GM23338 (cell line): ENCODE measurements around the gene LPCAT3. TPM values are rescaled to one million over a fixed set of nuclear protein-coding genes. Genes with fewer than 3 reads are reported as not detected.

Source experiments
- ATAC-seq: fragments of 200-7000 bp; cut with Tn5 transposase; 3 replicates; pipeline ENCODE4 v1.9.1; 2020
- DNase-seq: peaks from one replicate; pipeline ENCODE4 v3.0.0-alpha.2; 2015; ENCODE audit warnings: low spot score
- H2AFZ ChIP-seq: fragments of 200-600 bp; sonication (generic); 2 replicates; pipeline ENCODE4 v1.8.0; 2016; ENCODE audit warnings: antibody characterized with exemption, mild to moderate bottlenecking, moderate library complexity
- H3F3A ChIP-seq: fragments of 200-600 bp; sonication (generic); replicated peaks from 2 replicates; pipeline ENCODE4 v1.8.0; 2017; ENCODE audit warnings: antibody characterized with exemption, mixed run types, low read depth
- H3K27ac ChIP-seq: fragments of 200-600 bp; sonication (generic); 2 replicates; pipeline ENCODE4 v1.6.1; 2016; ENCODE audit warnings: low read depth
- H3K27me3 ChIP-seq: fragments of 200-600 bp; sonication (generic); 2 replicates; pipeline ENCODE4 v1.8.0; 2016; ENCODE audit warnings: mild to moderate bottlenecking, mixed run types, moderate library complexity; ENCODE audit not compliant: insufficient read depth
- H3K36me3 ChIP-seq: fragments of 200-600 bp; sonication (generic); 2 replicates; pipeline ENCODE4 v1.8.0; 2016; ENCODE audit warnings: mild to moderate bottlenecking; ENCODE audit not compliant: insufficient read depth
- H3K4me1 ChIP-seq: fragments of 200-600 bp; sonication (generic); 2 replicates; pipeline ENCODE4 v1.8.0; 2016; ENCODE audit warnings: mild to moderate bottlenecking, moderate library complexity; ENCODE audit not compliant: insufficient read depth
- H3K4me2 ChIP-seq: fragments of 200-600 bp; sonication (generic); 2 replicates; pipeline ENCODE4 v1.7.1; 2017; ENCODE audit warnings: mixed run types
- H3K4me3 ChIP-seq: fragments of 200-600 bp; sonication (generic); 2 replicates; pipeline ENCODE4 v1.6.1; 2016; ENCODE audit warnings: mixed run types
- H3K79me2 ChIP-seq: fragments of 200-600 bp; sonication (generic); replicated peaks from 2 replicates; pipeline ENCODE4 v1.8.0; 2017; ENCODE audit warnings: mild to moderate bottlenecking; ENCODE audit not compliant: insufficient read depth
- H3K9me2 ChIP-seq: fragments of 200-600 bp; sonication (generic); 2 replicates; pipeline ENCODE4 v1.8.0; 2017; ENCODE audit not compliant: insufficient read depth
- H4K20me1 ChIP-seq: fragments of 200-600 bp; sonication (generic); replicated peaks from 2 replicates; pipeline ENCODE4 v1.8.0; 2017; ENCODE audit warnings: mild to moderate bottlenecking; ENCODE audit not compliant: insufficient read depth
- H3K27ac Mint-ChIP-seq: 2 replicates; pipeline ENCODE4 v1.8.0; 2020; ENCODE audit warnings: inconsistent platforms, mild to moderate bottlenecking, moderate library complexity, mixed read lengths
- H3K27me3 Mint-ChIP-seq: 3 replicates; pipeline ENCODE4 v1.8.0; 2022; ENCODE audit warnings: low read depth, mild to moderate bottlenecking, moderate library complexity, mixed read lengths, inconsistent platforms; ENCODE audit not compliant: insufficient read depth, poor library complexity
- H3K36me3 Mint-ChIP-seq: 3 replicates; pipeline ENCODE4 v1.8.0; 2021; ENCODE audit warnings: low read depth, mild to moderate bottlenecking, inconsistent platforms, moderate library complexity, mixed read lengths
- H3K4me1 Mint-ChIP-seq: 3 replicates; pipeline ENCODE4 v1.8.0; 2020; ENCODE audit warnings: mild to moderate bottlenecking, inconsistent platforms, mixed read lengths
- H3K4me3 Mint-ChIP-seq: 3 replicates; pipeline ENCODE4 v1.8.0; 2021; ENCODE audit warnings: moderate library complexity, mild to moderate bottlenecking, inconsistent platforms, mixed read lengths
- H3K9me3 Mint-ChIP-seq: 3 replicates; pipeline ENCODE4 v1.8.0; 2020; ENCODE audit warnings: moderate library complexity, mild to moderate bottlenecking, inconsistent platforms, mixed read lengths
- CREB1 ChIP-seq: fragments of 250-450 bp; sonication (Bioruptor Pico); IDR thresholded peaks from 2 replicates; pipeline ENCODE4 v1.5.0; 2020; ENCODE audit warnings: low read depth, mild to moderate bottlenecking, moderate library complexity
- EZH2 ChIP-seq: fragments of 200-600 bp; sonication (generic); IDR thresholded peaks from one replicate; pipeline ENCODE4 v1.8.0; 2017; ENCODE audit warnings: antibody characterized with exemption, mild to moderate bottlenecking, low read depth; ENCODE audit not compliant: unreplicated experiment
- EZH2phosphoT487 ChIP-seq: fragments of 200-600 bp; sonication (generic); IDR thresholded peaks from one replicate; pipeline ENCODE4 v1.8.1; 2018; ENCODE audit warnings: antibody characterized with exemption; ENCODE audit not compliant: unreplicated experiment
- JUNB ChIP-seq: IDR thresholded peaks from one replicate; pipeline ENCODE4 v1.6.1; 2016; ENCODE audit warnings: antibody characterized with exemption; ENCODE audit not compliant: unreplicated experiment
- POLR2AphosphoS5 ChIP-seq: IDR thresholded peaks from 2 replicates; pipeline ENCODE4 v1.6.1; 2016; ENCODE audit warnings: antibody characterized with exemption, low read depth
- polyA plus RNA-seq: library from polyadenylated mRNA; unstranded; fragments of >200 nt; fragmentation: Nextera tagmentation; extraction: Ambion mirVana; gene quantifications from 2 replicates; pipeline ENCODE4 v1.2.1, GENCODE V29; 2016
- total RNA-seq: library from RNA; depleted of rRNA; stranded (reverse); fragments of >200 nt; shearing (Covaris generic); gene quantifications from 2 replicates; pipeline ENCODE4 v1.2.3, GENCODE V29; 2014
- TF ChIP-seq, protein P1 (sequence below): IDR thresholded peaks from one replicate; pipeline ENCODE4 v1.6.1; 2018; ENCODE audit warnings: antibody characterized with exemption; ENCODE audit not compliant: unreplicated experiment
- TF ChIP-seq, protein P2 (sequence below), 2 experiments: fragments of 200-600 bp in 1 of 2; sonication (generic) in 1 of 2; conservative IDR thresholded peaks; 2 replicates each; pipeline versions ENCODE4 v1.5.1 to v1.6.1; 2016 to 2017; ENCODE audit warnings: antibody characterized with exemption in 2 of 2, low read depth in 2 of 2, mild to moderate bottlenecking in 2 of 2, moderate library complexity in 1 of 2
- TF ChIP-seq, protein P3 (sequence below): fragments of 250-450 bp; sonication (Bioruptor Pico); IDR thresholded peaks from 2 replicates; pipeline ENCODE4 v1.5.0; 2020; ENCODE audit warnings: mild to moderate bottlenecking, moderate library complexity
- TF ChIP-seq, protein P4 (sequence below): IDR thresholded peaks from 2 replicates; pipeline ENCODE4 v1.6.1; 2016; ENCODE audit warnings: antibody characterized with exemption

Gene LPCAT3
- total and polyA plus RNA-seq, 2 experiments from 2014 or later: 21.4 to 51.5 TPM

DNA sequence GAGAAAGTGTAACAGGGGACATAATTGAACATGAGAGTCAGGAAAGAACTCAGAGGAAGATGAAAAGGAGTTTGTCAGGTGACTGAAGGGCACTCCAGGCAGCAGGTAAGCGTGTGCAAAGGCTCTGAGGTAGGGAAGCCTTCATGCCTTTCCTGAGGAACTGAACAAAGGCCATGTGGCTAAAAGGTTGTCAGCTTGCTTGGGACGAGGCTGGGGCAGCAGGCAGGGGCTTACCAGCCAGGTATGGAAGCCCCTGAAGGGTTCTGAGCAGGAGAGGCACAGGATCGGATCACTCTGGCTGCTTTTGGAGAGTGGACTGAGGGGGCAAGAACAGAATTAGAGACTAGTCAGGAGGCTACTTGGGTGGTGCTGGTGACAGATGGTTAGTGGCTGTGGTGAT, 5.2 kb downstream of the LPCAT3 start:
- H4K20me1 ChIP-seq: peaks cover 35% of the 10 kb centered on the region; the same call in 1 of the 2 replicates
- Mint-ChIP-seq H3K27me3 (no peaks in the 10 kb centered on the region), H3K4me3 (no peak overlapping the region), H3K4me1 (peaks cover 22% of the 10 kb centered on the region), H3K36me3 (peaks cover 3% of the 10 kb centered on the region; the same call in 1 of the 3 replicates), H3K9me3 (no peaks in the 10 kb centered on the region), H3K27ac (no peak overlapping the region)
- no peaks in the 10 kb centered on the region for H3F3A ChIP-seq
- ATAC-seq: no peak
- no peak overlapping the region for H3K4me2 ChIP-seq
- TF ChIP-seq, protein P1, sequence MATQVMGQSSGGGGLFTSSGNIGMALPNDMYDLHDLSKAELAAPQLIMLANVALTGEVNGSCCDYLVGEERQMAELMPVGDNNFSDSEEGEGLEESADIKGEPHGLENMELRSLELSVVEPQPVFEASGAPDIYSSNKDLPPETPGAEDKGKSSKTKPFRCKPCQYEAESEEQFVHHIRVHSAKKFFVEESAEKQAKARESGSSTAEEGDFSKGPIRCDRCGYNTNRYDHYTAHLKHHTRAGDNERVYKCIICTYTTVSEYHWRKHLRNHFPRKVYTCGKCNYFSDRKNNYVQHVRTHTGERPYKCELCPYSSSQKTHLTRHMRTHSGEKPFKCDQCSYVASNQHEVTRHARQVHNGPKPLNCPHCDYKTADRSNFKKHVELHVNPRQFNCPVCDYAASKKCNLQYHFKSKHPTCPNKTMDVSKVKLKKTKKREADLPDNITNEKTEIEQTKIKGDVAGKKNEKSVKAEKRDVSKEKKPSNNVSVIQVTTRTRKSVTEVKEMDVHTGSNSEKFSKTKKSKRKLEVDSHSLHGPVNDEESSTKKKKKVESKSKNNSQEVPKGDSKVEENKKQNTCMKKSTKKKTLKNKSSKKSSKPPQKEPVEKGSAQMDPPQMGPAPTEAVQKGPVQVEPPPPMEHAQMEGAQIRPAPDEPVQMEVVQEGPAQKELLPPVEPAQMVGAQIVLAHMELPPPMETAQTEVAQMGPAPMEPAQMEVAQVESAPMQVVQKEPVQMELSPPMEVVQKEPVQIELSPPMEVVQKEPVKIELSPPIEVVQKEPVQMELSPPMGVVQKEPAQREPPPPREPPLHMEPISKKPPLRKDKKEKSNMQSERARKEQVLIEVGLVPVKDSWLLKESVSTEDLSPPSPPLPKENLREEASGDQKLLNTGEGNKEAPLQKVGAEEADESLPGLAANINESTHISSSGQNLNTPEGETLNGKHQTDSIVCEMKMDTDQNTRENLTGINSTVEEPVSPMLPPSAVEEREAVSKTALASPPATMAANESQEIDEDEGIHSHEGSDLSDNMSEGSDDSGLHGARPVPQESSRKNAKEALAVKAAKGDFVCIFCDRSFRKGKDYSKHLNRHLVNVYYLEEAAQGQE: no peak
- TF ChIP-seq CREB1 (CRISPR knock-in tag): no peak
- TF ChIP-seq, protein P2, sequence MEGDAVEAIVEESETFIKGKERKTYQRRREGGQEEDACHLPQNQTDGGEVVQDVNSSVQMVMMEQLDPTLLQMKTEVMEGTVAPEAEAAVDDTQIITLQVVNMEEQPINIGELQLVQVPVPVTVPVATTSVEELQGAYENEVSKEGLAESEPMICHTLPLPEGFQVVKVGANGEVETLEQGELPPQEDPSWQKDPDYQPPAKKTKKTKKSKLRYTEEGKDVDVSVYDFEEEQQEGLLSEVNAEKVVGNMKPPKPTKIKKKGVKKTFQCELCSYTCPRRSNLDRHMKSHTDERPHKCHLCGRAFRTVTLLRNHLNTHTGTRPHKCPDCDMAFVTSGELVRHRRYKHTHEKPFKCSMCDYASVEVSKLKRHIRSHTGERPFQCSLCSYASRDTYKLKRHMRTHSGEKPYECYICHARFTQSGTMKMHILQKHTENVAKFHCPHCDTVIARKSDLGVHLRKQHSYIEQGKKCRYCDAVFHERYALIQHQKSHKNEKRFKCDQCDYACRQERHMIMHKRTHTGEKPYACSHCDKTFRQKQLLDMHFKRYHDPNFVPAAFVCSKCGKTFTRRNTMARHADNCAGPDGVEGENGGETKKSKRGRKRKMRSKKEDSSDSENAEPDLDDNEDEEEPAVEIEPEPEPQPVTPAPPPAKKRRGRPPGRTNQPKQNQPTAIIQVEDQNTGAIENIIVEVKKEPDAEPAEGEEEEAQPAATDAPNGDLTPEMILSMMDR (conservative IDR thresholded peaks at IDR 0.05; ENCODE audit: low read depth in 2 of 2): no peak
- TF ChIP-seq JUNB: no peak
- H3K36me3 ChIP-seq: 0 out of 2 replicates have a peak, but pooled peaks cover 2% of the 10 kb centered on the region
- H3K27me3 ChIP-seq: no peaks in the 10 kb centered on the region
- no peak overlapping the region for H3K4me3 ChIP-seq
- H3K27ac ChIP-seq: no peak overlapping the region
- peaks cover 15% of the 10 kb centered on the region for H3K4me1 ChIP-seq
- no peak for DNase-seq
- no peak overlapping the region for H2AFZ ChIP-seq
- H3K9me2 ChIP-seq: no peaks in the 10 kb centered on the region
- H3K79me2 ChIP-seq: peaks cover 61% of the 10 kb centered on the region

DNA sequence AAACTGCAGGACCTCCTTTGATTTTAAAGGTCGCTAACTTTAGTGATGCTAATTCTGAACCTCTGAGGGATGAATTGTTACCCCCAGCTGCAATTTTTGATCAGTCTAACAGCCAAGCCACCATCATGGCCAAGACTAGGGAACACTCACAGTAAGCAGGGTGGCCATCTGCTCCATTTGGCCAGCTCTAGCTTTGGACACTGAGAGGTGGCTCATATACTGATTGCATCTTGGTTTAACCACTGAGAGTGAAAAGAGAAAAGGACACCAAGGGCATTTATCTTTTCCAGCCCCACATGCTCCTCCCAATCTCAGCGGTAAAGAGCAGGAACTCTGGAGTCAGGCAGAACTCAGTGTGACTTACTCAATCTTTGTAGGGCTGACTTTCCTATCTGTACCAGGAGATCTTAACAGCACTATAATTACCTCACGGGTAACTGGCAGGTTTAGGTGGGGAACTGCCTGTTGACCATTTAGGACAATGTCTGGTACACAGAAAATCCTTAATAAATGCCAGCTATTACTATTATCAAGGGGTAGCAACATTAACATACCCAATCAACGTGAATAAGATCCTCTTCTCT, 6.2 kb downstream of the LPCAT3 start:
- Histone ChIP-seq H3K4me1 (peaks cover 7% of the 10 kb centered on the region), H3F3A (no peaks in the 10 kb centered on the region), H3K27me3 (no peaks in the 10 kb centered on the region), H3K36me3 (0 out of 2 replicates have a peak, but pooled peaks cover 2% of the 10 kb centered on the region), H4K20me1 (peaks cover 39% of the 10 kb centered on the region; the same call in 1 of the 2 replicates), H2AFZ (no peak overlapping the region), H3K4me3 (no peak overlapping the region), H3K79me2 (peaks cover 54% of the 10 kb centered on the region), H3K9me2 (no peaks in the 10 kb centered on the region), H3K4me2 (no peak overlapping the region), H3K27ac (no peak overlapping the region)
- Mint-ChIP-seq H3K4me3 (no peak overlapping the region), H3K27me3 (no peaks in the 10 kb centered on the region), H3K27ac (no peak overlapping the region), H3K4me1 (peaks cover 15% of the 10 kb centered on the region), H3K9me3 (no peaks in the 10 kb centered on the region), H3K36me3 (peaks cover 3% of the 10 kb centered on the region; the same call in 1 of the 3 replicates)
- no peak for ATAC-seq
- no peak for DNase-seq
- TF ChIP-seq EZH2phosphoT487 (no peak), EZH2 (no peak), POLR2AphosphoS5 (no peak)
- TF ChIP-seq, protein P3, sequence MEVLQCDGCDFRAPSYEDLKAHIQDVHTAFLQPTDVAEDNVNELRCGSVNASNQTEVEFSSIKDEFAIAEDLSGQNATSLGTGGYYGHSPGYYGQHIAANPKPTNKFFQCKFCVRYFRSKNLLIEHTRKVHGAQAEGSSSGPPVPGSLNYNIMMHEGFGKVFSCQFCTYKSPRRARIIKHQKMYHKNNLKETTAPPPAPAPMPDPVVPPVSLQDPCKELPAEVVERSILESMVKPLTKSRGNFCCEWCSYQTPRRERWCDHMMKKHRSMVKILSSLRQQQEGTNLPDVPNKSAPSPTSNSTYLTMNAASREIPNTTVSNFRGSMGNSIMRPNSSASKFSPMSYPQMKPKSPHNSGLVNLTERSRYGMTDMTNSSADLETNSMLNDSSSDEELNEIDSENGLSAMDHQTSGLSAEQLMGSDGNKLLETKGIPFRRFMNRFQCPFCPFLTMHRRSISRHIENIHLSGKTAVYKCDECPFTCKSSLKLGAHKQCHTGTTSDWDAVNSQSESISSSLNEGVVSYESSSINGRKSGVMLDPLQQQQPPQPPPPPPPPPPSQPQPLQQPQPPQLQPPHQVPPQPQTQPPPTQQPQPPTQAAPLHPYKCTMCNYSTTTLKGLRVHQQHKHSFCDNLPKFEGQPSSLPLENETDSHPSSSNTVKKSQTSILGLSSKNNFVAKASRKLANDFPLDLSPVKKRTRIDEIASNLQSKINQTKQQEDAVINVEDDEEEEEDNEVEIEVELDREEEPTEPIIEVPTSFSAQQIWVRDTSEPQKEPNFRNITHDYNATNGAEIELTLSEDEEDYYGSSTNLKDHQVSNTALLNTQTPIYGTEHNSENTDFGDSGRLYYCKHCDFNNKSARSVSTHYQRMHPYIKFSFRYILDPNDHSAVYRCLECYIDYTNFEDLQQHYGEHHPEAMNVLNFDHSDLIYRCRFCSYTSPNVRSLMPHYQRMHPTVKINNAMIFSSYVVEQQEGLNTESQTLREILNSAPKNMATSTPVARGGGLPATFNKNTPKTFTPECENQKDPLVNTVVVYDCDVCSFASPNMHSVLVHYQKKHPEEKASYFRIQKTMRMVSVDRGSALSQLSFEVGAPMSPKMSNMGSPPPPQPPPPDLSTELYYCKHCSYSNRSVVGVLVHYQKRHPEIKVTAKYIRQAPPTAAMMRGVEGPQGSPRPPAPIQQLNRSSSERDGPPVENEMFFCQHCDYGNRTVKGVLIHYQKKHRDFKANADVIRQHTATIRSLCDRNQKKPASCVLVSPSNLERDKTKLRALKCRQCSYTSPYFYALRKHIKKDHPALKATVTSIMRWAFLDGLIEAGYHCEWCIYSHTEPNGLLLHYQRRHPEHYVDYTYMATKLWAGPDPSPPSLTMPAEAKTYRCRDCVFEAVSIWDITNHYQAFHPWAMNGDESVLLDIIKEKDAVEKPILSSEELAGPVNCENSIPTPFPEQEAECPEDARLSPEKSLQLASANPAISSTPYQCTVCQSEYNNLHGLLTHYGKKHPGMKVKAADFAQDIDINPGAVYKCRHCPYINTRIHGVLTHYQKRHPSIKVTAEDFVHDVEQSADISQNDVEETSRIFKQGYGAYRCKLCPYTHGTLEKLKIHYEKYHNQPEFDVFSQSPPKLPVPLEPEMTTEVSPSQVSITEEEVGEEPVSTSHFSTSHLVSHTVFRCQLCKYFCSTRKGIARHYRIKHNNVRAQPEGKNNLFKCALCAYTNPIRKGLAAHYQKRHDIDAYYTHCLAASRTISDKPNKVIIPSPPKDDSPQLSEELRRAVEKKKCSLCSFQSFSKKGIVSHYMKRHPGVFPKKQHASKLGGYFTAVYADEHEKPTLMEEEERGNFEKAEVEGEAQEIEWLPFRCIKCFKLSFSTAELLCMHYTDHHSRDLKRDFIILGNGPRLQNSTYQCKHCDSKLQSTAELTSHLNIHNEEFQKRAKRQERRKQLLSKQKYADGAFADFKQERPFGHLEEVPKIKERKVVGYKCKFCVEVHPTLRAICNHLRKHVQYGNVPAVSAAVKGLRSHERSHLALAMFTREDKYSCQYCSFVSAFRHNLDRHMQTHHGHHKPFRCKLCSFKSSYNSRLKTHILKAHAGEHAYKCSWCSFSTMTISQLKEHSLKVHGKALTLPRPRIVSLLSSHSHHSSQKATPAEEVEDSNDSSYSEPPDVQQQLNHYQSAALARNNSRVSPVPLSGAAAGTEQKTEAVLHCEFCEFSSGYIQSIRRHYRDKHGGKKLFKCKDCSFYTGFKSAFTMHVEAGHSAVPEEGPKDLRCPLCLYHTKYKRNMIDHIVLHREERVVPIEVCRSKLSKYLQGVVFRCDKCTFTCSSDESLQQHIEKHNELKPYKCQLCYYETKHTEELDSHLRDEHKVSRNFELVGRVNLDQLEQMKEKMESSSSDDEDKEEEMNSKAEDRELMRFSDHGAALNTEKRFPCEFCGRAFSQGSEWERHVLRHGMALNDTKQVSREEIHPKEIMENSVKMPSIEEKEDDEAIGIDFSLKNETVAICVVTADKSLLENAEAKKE: no peak
- TF ChIP-seq, protein P4, sequence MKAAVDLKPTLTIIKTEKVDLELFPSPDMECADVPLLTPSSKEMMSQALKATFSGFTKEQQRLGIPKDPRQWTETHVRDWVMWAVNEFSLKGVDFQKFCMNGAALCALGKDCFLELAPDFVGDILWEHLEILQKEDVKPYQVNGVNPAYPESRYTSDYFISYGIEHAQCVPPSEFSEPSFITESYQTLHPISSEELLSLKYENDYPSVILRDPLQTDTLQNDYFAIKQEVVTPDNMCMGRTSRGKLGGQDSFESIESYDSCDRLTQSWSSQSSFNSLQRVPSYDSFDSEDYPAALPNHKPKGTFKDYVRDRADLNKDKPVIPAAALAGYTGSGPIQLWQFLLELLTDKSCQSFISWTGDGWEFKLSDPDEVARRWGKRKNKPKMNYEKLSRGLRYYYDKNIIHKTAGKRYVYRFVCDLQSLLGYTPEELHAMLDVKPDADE: no peak
